Adrenal gland (tissue), 5 donors: ENCODE results near the gene BLTP1.

ENCODE experiments used
- CTCF ChIP-seq, 6 experiments: fragments of 450-650 bp in 4 of 6; fragments of 200-600 bp in 2 of 6; sonication (generic) in 1 of 6; IDR thresholded peaks; 1 replicate in 5 of 6; 2 replicates in 1 of 6; pipeline versions ENCODE4 v1.5.1 to v1.8.0; 2016 to 2021; ENCODE audit warnings: antibody characterized with exemption in 6 of 6, mild to moderate bottlenecking in 2 of 6, moderate library complexity in 1 of 6
- POLR2A ChIP-seq, 2 donors: fragments of 450-650 bp; IDR thresholded peaks; one replicate each; pipeline ENCODE4 v1.6.1; 2017; ENCODE audit warnings: antibody characterized with exemption in 2 of 2, mild to moderate bottlenecking in 2 of 2, moderate library complexity in 1 of 2
- donor health status: DM: no; HTN: no; CAD: no.

- TF ChIP-seq CTCF (IDR thresholded peaks at IDR 0.05) (no peak), POLR2A (IDR thresholded peaks at IDR 0.05) (no peak)
Measured at GRCh38 chr4:122163767-122164166, 11.6 kb downstream of the BLTP1 start.
